Tibial nerve (tissue), 4 donors: Measurements from ENCODE around the gene CCDC85C.

Source experiments
- CTCF ChIP-seq, 5 experiments: fragments of 200-600 bp in 3 of 5; fragments of 450-650 bp in 2 of 5; sonication (generic) in 3 of 5; IDR thresholded peaks; one replicate each; pipeline ENCODE4 v1.5.1; 2016 to 2019; ENCODE audit warnings: antibody characterized with exemption in 5 of 5, mild to moderate bottlenecking in 3 of 5, moderate library complexity in 2 of 5
- EP300 ChIP-seq, 2 donors: sonication (generic); formaldehyde crosslinking; IDR thresholded peaks; one replicate each; pipeline ENCODE4 v1.6.1; 2017; ENCODE audit warnings: antibody characterized with exemption in 2 of 2, mild to moderate bottlenecking in 1 of 2
- POLR2A ChIP-seq, 2 donors: fragments of 450-650 bp; IDR thresholded peaks; one replicate each; pipeline ENCODE4 v1.6.1; 2017; ENCODE audit warnings: antibody characterized with exemption in 2 of 2, mild to moderate bottlenecking in 2 of 2, moderate library complexity in 2 of 2

DNA sequence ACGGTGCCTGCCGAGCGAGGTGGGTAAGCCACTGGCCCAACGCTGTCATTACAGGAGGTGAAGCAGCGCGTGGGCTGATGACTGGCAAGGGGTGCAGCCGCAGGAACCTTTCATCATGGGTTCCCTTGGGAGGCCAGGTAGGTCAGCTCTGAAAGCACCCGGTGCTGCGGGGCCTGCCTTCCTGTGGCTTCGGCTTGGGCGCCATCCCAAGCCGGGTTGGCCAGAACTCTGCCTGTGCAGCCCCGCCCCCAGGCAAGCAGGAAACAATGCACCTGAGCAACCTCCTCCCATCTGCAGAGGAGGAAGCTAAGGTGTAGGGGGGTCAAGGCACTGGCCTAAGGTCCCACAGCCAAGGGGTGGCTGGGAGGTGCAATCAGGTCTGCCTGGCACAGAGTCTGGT, 21.0 kb upstream of the CCDC85C start:
- TF ChIP-seq CTCF (IDR thresholded peaks at IDR 0.05) = no peak
- no peak for TF ChIP-seq POLR2A (IDR thresholded peaks at IDR 0.05)
- no peak for TF ChIP-seq EP300 (IDR thresholded peaks at IDR 0.05)
